ENCODE data around the gene MT1X.

DNA sequence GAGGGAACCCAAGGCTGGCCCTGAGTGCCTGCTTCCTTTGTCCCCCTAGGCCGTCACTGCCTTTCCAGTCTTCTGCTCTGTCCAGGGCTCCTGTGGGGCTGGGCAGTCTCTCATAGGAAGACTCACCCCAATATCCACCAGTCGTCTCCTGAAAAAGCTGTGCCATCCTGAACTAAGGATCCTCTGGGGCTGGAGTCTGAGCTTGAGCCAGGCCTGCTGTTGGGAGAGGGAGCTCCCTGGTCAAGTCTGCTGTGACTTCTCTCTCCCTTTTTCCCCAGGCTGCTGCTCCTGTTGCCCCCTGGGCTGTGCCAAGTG, 11.7 kb upstream of the MT1X start:
- TF ChIP-seq, protein P1, sequence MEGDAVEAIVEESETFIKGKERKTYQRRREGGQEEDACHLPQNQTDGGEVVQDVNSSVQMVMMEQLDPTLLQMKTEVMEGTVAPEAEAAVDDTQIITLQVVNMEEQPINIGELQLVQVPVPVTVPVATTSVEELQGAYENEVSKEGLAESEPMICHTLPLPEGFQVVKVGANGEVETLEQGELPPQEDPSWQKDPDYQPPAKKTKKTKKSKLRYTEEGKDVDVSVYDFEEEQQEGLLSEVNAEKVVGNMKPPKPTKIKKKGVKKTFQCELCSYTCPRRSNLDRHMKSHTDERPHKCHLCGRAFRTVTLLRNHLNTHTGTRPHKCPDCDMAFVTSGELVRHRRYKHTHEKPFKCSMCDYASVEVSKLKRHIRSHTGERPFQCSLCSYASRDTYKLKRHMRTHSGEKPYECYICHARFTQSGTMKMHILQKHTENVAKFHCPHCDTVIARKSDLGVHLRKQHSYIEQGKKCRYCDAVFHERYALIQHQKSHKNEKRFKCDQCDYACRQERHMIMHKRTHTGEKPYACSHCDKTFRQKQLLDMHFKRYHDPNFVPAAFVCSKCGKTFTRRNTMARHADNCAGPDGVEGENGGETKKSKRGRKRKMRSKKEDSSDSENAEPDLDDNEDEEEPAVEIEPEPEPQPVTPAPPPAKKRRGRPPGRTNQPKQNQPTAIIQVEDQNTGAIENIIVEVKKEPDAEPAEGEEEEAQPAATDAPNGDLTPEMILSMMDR (IDR thresholded peaks at IDR 0.05), result no peak
- no peak for TF ChIP-seq POLR2A (IDR thresholded peaks at IDR 0.05)
